Suppressor macrophage (primary cell): ENCODE data around the gene DENND1C.

Experiments
- DNase-seq, 4 experiments: peaks; one replicate each; pipeline ENCODE4 v3.0.0-alpha.2; 2020 to 2022

DENND1C gene

GRCh38 chr19:6423499-6424194 is 57.9 kb downstream of the DENND1C start:
- DNase-seq = peak; percentile 40 to 68 (median 66)

- no peak for DNase-seq
Observed at GRCh38 chr19:6421075-6422014, 60.2 kb downstream of the DENND1C start.

GRCh38 chr19:6418562-6418932 is 63.0 kb downstream of the DENND1C start:
- no peak for DNase-seq

DNA sequence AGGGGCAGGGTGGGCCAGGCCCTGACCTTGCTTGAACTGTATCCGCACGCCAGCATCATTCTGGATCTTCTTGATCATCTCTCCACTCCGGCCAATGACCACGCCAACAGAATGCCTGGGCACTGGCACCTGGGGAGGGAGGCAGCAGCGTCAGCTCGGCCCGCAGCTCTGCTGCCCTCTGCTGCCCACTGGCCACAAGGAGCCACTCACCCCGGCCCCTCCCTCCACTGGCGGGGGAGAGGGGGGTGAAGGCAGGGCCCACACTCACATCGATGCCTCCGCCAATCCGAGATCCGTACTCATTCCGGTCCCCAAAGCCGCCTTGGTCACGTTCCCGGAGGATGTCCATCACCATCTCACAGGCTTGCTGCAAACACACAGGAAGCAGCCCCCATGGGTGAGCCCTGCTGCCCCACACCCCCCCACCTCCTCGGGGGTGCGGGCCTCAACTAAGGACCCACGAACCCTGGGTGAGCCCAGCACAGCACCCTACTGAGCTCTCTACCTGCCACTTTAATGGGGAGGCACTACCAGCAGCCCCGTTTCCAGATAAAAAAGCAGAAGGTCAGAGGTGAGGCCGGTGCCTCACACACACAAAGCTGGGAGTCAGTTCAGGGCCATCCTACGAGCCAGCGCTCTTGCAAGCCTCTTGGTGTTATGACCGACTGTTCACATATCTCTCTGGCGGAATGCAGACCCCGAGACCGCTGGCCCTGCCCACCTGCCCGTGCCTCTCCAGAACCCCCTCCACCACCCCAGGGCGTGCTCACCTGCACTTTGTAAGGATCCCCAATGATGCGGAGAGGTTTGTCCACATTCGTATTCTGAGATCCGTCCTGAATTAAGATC is 63.6 kb downstream of the DENND1C start:
- DNase-seq = peak in 1 of 4 experiments; percentile 29
